ENCODE results near the gene PGM3.

- TF ChIP-seq CTCF (IDR thresholded peaks at IDR 0.05) = no peak
- no peak for TF ChIP-seq EZH2 (IDR thresholded peaks at IDR 0.05)
- TF ChIP-seq EZH2phosphoT487 (IDR thresholded peaks at IDR 0.05) = no peak
Observed at GRCh38 chr6:83117802-83118201, 75.3 kb downstream of the PGM3 start.
